GM21737 (cell line): Measurements from ENCODE around the gene USP7.
"Not testable (repeated sequence)": the region's sequence is repeated elsewhere in the genome, so short reads cannot be mapped to it uniquely, and the experiment has no call there.

Source experiments
- ATAC-seq: cut with Tn5 transposase; IDR thresholded peaks from one replicate; pipeline ENCODE4 v1.9.1; 2021; ENCODE audit warnings: mild to moderate bottlenecking, moderate library complexity; ENCODE audit not compliant: unreplicated experiment

Gene USP7

DNA sequence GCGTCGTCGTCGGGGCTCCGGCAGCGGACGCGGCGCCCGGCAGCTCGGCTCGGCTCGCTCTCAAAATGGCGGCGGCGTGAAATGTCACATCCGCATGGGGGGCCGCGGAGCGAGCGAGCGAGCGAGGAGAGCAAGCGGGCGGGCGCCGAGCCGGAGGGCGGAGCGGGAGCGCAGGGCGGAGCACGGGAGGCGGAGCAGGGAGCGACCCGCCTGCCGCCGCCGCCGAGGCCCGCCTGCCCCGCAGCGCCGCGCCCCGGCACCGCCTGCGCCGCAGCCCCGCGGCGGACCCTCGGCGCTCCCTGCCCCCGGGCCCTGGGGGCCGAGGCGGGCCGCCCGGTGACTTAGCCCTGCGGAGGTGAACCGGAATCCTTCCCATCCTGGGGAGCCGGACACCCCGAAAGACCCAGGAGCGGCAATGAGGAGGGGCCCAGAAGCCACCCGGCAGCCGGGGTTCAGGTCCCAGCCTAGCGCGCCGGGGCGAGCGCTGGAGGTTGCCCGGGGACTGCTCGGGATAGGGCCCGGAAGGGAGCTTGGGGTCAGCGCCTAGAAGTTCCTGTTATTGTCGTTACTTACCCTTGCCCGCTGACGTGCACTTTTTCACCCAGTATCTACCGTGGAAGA, at the start of gene USP7:
Gene USP7 (minus strand): TSS at position 86 of the 621 bp plus-strand sequence. CDS start 621 bp downstream, outside the sequence.
- peak; percentile 74 for ATAC-seq

DNA sequence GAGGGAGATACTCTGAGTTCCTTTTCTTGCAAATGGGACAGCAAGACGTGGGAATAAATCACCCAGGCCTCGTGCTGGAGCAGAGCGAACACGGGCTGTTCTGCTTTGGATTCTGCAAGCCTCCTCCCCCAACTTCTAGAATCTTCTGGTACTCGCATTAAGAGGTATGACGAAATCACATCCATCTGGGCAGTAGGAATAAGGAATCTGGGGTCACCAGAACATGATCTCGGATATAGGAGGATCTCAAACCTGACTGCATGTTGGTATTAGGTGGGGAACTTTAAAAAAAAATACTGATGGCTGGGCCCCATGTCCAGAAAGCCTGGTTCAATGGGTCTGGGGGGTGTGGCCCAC, 49.8 kb upstream of the USP7 start:
- ATAC-seq = no peak

- no peak for ATAC-seq
These were observed 49.3 kb upstream of the USP7 start for GRCh38 chr16:9012848-9013507.

DNA sequence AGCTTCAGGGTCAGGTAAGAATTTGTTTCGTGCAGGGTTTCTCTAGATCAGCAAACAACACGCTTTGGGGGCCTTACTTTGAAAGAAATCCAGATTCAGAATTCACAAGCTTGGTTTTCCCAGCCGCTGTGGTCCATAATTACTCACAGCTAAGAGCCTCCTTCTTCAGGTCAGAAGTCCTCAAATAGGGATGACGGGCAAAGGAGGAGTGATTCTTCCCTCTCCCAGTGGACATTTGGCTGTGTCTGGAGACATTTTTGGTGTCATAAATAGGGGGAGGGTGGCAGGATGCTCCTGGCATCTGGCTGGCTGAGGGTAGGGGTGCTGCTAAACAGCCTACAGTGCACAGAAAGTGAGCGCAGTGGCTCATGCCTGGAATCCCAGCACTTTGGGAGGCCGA, 48.6 kb upstream of the USP7 start:
- no peak for ATAC-seq

DNA sequence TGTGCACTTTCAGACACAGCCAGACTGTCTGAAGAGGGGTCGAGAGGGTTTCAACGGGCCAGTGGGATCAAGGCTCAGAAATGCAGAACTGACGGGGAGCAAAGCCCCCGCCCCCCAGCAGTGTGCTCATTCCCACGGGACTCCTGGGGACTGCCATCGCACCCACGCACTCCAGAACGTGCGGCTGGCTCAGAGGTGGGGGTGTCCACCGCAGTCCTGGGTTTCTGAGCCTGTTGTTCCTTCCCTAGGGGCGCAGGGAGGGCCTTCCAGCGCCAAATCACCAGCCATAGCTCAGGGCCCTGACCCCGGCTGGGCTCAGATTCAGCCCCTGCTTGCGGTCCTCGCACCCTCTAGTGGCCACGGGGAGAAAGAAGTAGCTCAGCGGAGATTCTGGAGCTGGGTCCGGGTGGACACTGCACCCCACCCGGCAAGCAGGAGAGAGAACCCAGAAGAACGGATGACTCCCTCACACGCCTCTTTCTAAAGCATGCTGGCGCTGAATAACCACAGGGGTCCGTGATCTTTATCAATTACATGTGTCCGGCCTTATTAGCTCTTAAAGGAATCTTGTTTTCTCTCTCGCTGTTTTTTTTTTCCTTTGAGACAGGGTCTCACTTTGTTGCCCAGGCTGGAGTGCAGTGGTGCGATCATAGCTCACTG, 45.0 kb upstream of the USP7 start:
- peak; percentile 87 for ATAC-seq

GRCh38 chr16:9007177-9007794, 43.6 kb upstream of the USP7 start:
- ATAC-seq = no peak

DNA sequence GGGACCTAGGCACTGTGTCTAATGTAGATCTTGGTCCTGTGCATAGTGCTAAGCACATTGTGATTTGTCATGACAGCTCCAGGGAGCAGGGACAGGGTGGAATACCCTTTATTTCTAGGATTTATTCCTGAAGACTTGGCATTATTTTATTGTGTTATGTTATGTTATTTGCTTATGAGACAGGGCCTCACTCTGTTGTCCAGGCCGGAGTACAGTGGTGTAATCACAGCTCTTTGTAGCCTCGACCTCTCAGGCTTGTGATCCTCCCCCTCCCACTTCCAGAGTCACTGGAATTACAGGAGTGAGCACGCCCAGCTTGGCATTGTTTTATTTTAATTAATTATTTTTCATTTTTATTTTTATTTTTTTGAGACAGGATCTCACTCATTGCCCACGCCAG, 40.5 kb upstream of the USP7 start:
- no peak for ATAC-seq

- ATAC-seq = no peak
These were observed 40.1 kb upstream of the USP7 start for GRCh38 chr16:9003763-9004162.

DNA sequence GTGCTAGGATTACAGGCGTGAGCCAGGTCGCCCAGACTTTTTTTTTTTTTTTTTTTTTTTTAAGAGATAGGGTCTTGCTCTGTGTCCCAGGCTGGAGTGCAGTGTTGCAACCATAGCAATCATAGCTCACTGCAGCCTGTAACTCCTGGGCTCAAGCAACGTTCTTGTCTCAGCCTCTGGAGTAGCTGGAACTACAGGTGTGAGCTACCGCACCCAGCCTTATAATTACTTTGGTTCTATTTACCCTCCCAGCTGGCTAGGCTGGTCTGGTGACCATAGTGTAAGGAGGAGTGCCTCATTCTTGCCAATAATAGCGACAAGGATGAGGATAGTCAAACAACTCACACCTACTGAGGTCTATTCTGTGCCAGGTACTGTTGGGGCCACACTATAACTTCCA, 39.6 kb upstream of the USP7 start:
- no peak for ATAC-seq

DNA sequence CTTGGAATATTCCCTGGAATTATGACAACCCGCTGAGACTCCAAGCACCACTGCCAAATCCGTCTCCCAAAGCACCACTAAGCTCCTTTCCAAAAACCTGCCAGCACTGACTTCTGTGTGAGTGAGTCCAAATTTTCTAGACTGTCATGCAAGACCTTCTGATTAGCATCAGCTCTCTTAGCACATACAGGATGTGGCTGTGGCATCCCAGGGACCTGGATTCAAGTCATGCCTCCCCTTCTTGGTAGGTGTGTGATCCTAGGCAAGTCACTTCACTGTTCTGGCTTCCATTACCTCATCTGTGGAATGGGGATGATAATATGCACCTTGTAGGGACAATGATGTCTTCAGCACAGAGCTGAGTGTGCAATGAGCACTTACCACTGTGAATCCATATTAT, 38.3 kb upstream of the USP7 start:
- ATAC-seq = no peak

- no peak for ATAC-seq
These were observed 37.0 kb upstream of the USP7 start for GRCh38 chr16:9000664-9001063.

- ATAC-seq = no peak
These were observed 36.1 kb upstream of the USP7 start for GRCh38 chr16:8999800-9000199.

GRCh38 chr16:8998108-8998507, 34.4 kb upstream of the USP7 start:
- no peak for ATAC-seq

GRCh38 chr16:8996891-8997290, 33.2 kb upstream of the USP7 start:
- no peak for ATAC-seq

GRCh38 chr16:8990445-8990844, 26.7 kb upstream of the USP7 start:
- no peak for ATAC-seq

- ATAC-seq = no peak
These were observed 25.6 kb upstream of the USP7 start for GRCh38 chr16:8989099-8989878.

- no peak for ATAC-seq
These were observed 23.1 kb upstream of the USP7 start for GRCh38 chr16:8986818-8987191.

- ATAC-seq = no peak
These were observed 22.4 kb upstream of the USP7 start for GRCh38 chr16:8986111-8986510.

DNA sequence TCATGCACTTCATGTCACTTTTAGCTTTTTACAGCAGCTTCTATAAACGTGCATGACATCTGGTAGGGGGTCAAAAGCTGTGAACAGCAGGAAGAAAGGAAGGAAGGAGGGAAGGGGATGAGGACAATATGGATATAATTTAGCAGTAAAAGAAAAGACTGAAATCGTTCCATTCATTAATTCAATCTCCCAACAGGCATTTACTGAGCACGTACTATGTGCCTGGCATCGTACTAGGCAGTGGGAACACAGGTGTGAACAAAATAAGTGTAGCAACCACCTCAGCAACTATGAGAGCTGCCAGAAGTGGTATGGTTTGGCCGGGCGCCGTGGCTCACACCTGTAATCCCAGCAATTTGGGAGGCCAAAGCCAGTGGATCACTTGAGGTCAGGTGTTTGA, 19.1 kb upstream of the USP7 start:
- ATAC-seq = no peak

GRCh38 chr16:8981901-8982300, 18.2 kb upstream of the USP7 start:
- ATAC-seq = not testable (repeated sequence)

DNA sequence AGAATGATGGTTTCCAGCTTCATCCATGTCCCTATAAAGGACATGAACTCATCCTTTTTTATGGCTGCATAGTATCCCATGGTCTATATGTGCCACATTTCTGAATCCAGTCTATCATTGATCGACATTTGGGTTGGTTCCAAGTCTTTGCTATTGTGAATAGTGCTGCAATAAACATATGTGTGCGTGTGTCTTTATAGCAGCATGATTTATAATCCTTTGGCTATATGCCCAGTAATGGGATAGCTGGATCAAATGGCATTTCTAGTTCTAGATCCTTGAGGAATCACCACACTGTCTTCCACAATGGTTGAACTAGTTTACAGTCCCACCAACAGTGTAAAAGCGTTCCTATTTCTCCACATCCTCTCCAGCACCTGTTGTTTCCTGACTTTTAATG, 12.5 kb upstream of the USP7 start:
- ATAC-seq = not testable (repeated sequence)
